Stimulated activated CD8-positive, alpha-beta memory T cell treated with anti-CD3 and anti-CD28 coated beads, Interleukin-7, amount 100 ng/mL, for 1 hour (primary cell): ENCODE results near the gene JUN.

ENCODE experiments used
- DNase-seq, 2 donors: peaks; one replicate each; pipeline ENCODE4 v3.0.0-alpha.2; 2020; ENCODE audit warnings: low read depth in 2 of 2

Gene JUN

DNA sequence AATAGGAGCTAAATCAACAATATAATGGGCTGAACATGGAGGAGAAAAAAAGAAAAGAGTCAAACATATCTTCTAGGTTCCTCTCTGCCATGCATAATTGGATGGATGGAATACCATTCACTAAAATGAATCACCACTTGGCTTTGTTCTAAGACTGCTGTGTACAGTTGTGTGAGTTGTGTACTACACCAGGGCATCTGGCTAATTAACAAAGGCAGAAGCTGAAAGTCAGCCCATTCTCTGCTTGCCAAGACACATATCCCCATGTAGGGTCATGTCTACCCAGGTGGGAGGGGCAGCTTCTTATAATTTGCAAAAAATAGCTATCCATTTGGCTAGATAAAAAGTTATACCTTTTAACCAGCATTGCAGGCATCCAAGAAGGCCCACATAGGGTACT lies 21.0 kb downstream of the JUN start:
- DNase-seq, result no peak

DNA sequence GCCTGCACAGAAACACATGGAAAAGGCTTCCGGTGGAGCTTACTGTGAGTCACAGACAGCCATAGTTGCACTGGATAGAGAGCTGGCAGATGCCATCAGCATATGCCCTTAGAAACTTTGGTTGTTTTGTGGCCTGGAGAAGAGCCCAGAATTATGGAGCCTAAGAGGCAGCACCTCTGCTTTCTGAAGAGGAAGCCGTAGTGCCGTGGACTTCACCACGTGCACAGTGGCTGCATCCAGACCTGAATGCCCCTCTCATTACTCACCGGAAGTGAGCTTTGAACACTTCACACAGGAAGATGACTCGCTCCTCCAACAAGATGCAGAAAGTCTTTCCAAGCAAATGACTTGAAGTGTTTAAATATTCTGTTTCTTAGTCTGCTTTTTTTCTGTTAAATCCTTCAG lies 28.4 kb downstream of the JUN start:
- peak in 1 of 2 donors; percentile 29 for DNase-seq

DNA sequence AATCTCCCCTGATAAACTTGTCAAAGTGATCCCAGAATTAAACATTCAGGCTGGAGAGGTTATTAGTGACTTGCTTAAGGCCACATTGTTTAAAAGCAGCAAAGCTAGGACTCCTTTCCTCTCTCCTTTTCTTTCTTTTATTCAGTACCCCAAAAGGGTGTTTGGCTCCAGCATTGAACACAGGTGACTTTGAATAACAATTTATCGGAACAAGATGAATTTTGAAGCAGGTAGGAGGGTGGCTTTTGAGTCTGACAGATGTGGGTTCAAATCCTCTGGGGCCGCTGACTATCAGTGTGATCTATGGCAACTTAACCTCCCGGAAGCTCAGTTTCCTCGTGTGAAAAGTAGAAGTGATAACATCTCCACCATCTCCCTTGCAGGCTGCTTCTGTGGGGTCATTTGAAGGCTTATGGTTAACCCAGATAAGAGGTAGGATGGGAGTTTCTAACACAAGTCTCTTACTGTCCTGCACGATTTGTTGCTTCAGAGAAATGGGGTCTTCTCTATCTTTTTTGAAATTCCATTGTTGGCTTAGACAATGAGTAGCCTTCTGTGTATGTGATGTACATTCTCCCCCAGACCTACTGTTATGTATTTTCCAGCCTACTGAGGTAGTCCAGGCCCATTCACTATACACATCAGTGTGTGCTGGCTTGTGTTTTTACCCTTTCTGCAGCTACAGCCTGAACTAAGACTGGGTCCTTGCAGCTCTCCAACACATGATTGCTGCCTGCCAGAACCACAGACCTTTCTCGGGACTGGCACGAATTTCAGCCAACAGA lies 29.0 kb downstream of the JUN start:
- no peak for DNase-seq

DNA sequence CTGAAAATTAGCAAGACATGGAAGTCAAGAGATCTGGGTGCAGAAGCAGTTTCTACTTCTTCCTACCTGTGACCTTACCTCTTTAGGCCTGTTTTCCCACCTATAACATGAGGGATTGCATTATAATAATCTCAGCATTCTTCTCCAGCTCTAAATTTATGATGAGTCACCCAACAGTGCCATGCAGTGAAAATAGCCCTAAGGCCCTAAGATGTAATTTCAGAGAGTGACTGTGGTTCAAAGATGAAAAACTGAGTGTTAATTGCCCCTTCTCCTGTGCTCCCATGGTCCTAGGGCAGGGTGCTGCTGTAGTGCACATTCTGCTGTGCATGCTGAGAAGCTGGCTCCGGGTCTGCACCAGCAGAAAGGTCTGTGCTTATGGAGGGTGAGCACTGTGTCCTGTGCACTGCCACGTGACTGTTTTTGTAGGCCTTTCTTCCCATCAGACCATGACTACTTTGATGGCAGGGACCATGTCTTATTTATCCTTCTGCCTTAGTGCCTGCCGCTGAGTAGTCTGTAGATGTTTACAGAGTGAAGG lies 29.7 kb downstream of the JUN start:
- DNase-seq, result no peak

DNA sequence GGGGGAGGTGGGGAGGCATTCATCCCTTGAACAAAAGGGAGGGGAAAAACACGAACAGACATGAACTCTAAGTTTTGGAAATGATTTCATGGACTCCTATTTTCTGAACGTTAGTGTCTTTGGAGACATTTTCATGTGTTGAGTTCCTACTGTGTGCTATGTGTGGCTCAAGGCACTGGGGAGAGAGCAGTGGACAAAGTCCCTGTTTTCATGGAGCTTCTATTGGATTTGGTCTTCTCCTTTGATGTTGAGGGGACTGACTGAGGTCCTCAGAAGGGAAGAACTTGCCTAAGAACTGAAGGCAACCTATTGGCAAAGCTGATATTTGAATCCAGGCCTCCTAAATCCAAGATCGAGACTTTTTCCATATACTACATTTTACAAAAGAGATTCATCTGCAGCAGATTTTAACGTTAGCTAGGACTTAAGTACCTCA lies 30.4 kb downstream of the JUN start:
- no peak for DNase-seq

DNA sequence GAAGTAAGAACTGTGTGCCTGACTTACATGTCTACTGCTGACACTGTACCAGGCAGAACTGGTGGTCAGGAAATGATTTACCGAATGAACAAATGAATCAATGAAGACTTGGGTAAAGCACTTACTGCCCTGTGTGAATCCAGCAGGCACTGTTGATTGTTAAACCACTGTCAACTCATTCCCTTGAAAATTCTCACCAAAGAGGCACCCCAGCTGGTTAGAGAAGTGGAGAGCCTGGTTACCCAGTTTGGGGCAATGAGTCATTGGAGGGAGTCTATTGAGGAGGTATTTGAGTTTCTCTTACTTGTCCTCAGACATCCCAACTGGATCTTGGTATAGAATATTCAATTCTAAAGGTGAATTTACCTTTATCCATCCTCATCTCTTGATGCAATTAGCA lies 34.2 kb downstream of the JUN start:
- no peak for DNase-seq

DNA sequence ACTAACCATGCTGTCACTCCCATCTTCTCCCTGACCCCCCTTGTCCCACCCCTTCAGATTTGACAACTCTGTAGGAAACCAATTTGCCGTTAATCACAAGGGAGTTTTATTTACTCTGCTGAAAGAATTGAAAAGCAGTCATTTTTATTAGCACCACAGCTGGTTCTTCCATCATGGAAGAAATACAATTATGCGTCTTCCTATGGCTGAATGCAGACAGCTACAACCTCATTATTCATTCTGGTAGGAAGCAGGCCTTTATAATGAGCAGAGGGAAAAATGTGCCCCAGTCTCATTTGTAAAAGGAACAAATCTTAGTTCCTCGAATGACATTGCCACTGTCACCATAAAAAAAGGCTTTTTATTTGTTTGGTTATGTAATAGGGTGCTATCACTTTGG lies 35.2 kb downstream of the JUN start:
- no peak for DNase-seq

DNA sequence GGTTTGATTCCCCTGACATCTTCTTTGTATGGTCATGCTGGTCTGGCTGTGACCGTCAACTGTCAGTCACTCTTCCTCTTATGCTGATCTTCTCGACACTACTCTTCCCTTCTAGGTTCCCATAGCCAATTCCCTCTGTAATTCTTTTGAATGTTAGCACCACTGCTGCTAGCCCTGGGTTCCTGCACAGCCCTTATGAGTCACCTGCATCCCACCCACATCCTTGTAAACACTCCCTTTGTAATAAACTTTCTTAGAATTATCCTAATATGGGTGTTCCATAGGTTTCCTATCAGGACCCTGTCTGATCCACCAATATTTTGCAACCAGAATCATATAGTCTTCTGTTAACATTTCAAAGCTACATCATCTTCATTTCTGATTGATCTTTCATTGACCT lies 37.1 kb downstream of the JUN start:
- DNase-seq, result no peak

DNA sequence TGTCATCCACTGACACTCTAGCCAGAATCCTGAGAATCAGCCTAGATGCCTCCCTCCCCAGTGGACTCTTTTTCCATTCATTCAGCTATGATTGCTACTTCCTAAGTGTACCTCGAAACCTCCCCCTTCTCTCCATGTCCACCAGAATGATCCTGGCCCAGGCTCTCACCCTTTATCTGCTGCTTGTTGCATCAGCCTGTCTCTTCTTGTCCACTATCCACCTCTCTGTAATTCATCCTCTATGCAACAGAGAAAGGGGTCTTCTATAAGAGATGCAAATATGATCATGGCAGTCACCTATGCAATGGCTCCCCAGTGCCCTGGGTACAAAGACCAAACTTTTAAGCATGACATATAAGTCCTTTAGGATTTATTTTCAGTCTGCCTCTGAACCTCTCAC lies 37.7 kb downstream of the JUN start:
- DNase-seq, result no peak

DNA sequence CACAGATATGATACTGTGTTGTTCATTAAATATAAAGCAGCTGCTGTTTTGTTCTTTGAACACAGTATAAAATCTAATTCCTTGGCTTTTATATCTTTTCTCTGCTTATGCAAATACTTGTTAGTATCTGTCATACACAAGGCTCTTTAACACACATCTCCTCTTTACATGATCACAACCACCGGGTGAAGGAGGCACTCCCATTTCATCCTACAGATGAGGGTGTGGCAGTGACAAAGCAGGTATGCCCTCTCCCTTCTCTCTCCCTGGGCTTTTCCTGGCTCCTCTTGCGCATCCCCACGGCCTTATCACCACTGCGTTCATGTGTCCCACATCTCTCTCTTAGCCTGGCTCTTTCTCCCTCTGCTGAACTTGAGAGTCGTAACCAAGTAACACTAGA lies 38.2 kb downstream of the JUN start:
- DNase-seq, result no peak

DNA sequence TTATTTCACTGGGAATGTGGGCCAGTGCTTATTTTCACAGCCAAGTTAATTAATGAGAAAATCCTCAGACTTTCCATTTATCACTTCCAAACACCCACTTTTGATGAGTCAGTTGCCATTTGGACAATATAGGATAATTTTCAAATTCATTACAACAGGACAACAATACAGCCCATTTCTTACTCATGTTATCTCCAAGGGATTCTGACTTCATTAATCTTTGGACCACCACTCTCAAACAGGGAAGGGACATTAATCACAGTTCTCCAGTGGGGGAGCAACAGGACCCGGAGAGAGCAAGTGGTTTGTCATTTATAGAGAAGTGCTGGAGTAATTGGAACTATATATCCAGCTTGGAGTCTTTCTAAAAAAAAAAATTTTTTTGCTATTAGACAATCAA lies 38.7 kb downstream of the JUN start:
- DNase-seq, result no peak

DNA sequence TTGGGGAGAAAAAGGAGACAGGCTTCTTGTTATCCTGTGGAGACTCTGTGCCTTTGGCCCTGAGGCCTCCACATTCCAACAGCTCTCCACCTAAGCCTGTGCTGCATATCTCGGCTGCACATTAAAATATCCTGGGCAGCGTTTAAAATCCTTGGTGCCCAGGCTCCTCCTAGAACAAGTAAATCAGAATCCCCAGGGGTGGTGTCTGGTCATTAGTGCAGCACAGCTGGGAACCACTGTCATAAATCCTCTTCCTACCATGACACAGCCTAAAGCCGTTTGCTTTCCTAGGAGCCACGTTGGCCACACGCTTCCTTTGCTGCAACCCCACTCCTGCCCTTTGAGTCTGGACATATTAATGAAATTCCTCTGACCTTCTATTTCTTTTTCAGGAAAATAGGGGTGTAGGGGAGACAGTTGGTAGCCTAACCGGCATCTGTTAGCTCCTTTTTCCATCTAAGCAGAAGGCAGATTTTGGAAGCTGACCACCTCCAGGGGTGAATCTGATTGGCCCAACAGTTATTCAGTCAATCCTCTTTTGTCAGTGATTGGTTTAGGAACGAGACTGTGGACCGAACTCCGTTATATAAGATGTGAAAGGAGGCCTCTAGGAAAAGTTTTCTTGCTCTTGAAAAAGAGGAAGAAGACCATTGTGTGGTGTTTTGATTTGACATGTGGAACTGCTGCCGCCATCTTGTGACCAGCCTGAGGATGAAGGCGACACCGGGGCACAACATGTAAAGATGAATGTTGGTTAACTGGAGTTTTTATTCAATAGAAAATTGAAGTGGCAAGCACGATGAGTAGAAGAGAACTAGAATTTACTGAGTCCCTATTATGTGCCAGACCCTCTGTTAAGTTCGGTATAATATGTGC lies 41.9 kb downstream of the JUN start:
- DNase-seq, result no peak

DNA sequence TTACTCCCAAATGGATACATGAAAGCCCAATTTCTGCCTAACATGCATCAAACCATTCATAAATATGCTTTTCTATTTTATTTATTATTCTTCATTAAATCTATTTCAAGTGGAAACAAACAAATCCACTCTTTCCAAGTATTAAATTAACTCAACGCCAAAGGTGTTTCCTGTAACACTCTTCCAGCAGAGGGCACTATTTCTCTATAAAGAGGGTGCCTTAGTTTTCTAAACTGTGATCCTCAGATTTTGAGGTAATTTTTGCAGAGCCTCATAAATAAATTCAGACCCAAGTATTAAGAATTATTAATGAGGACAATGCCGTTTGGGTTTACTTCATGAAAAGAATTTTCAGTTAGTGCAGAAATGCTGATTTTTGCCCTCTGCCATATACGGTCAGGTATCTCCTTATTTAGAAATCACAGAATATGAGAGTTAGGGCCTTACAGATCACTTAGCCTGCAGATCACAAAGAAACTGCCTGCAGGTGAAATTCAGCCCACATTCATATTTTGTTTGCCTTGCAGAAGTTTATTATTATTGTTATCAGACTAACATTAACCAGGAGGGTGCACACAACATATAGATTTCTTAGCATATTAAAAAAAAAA lies 43.9 kb downstream of the JUN start:
- no peak for DNase-seq

DNA sequence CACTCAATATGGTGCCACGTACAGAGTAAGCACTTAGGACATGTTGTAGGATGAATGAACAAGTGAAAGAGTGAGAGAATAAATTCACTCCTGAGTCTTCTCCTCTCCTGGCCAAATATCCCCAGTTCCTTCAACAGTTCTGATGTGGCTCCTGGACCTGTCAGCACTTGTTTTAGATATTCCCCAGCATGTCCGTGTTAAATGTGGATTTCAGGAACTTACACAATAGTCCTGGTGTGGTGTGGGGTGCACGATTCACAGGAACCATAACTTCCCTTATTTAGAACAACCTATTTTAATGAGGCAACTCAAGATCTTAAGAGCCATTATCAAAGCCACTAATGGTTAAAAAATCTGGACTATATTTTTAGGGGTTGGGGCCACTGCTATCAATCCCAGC lies 45.0 kb downstream of the JUN start:
- no peak for DNase-seq

DNA sequence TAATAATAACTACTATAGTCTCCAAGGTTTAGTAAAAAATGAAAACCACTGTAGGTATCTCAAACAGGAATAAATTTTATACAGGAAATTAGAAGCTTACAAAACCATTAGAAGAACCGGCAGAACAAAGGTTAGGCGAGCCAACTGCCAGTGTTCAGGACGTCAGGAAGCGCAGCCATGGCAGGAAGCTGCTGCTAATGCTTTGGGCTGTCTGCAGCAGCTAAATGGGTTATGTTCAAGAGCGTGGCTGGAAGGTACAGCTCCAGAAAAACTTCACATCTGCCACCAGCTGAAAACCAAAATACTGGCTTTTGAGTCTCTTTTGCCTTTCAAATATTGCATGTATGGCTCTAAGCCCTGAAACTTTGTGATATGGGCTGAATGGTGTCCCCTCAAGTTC lies 48.3 kb downstream of the JUN start:
- DNase-seq, result no peak

DNA sequence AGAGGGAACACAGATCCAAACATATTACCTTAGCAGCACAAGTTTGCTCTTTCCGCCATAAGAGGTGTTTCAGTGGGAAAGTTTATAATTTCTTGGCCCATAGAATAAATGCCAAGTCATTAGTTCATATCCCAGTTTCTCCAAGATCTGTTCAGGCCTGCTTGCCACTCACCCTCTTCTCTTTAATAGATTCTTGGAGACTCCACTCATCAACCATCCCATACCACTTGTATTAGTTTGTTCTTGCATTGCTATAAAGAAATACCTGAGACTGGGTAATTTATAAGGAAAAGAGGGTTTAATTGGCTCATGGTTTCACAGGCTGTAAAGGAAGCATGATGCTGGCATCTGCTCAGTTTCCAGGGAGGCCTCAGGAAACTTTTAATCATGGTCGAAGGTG lies 49.2 kb downstream of the JUN start:
- no peak for DNase-seq

DNA sequence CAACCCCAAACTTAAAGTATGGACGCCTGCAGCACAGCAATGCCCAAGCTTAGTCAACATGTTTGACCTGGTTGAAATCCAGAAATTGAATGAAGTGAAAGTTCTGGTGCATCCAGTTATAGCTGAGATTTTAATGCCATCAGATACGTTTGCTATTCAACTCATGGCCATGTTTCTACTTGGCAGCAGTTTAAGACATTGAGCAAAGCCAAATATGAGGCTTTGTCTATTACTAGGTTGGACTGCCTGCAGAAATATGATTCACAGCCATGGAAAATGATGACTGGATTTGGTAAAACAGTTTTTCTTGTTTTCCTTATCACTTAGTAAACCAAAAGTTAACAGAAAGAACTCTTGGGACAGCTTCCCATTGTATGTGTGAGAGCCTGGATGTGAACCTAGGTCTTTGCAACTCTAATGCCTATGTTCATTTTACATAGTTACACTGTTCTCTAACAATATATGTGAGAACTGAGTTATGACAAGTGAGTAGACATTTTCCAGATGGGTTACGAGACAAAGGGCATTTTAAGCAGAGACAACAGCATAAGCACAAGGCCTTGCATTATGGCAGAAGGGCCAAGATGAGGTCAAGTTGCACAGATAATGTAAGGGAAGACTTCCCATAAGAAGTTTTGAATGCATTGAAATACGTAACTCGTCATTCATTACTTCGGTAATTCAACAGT lies 51.6 kb downstream of the JUN start:
- no peak for DNase-seq
